B cell (primary cell): ENCODE results near the gene TPSAB1. TPM values are rescaled to one million over a fixed set of nuclear protein-coding genes. Genes with fewer than 3 reads are reported as not detected.

ENCODE experiments used
- ATAC-seq: fragments of 200-7000 bp; cut with Tn5 transposase; one replicate; pipeline ENCODE4 v1.10.0; 2021; ENCODE audit warnings: low read depth, mild to moderate bottlenecking, moderate number of reproducible peaks, moderate library complexity
- CTCF ChIA-PET: fragments of 350-600 bp; sonication (Branson Sonifier 250); formaldehyde crosslinking; loops from one replicate; lab custom pipeline; 2021; ENCODE audit warnings: antibody characterized with exemption, inconsistent platforms; lab: Charles Lee
- POLR2A ChIA-PET: fragments of 350-600 bp; sonication (Branson Sonifier 250); formaldehyde crosslinking; loops from one replicate; lab custom pipeline; 2021; ENCODE audit warnings: antibody characterized with exemption; lab: Charles Lee
- DNase-seq: peaks from one replicate; pipeline ENCODE4 v3.0.0; 2013
- H2AFZ ChIP-seq: 2 replicates; pipeline ENCODE4 v1.6.1; 2012; ENCODE audit warnings: mild to moderate bottlenecking, low read depth, low read length; ENCODE audit not compliant: insufficient read depth, poor library complexity, severe bottlenecking
- H3K27ac ChIP-seq, 2 donors: 1 replicate in 1 of 2; 2 replicates in 1 of 2; pipeline ENCODE4 v1.5.1; 2012 to 2013; ENCODE audit warnings: low read length in 2 of 2, mild to moderate bottlenecking in 2 of 2, moderate library complexity in 1 of 2
- H3K27me3 ChIP-seq, 4 experiments: fragments of 200-600 bp in 1 of 4; sonication (generic) in 1 of 4; replicated peaks in 1 of 4; 1 replicate in 2 of 4; 2 replicates in 2 of 4; pipeline versions ENCODE4 v1.6.1 to v1.7.0; 2013 to 2016; ENCODE audit warnings: low read length in 3 of 4, mild to moderate bottlenecking in 2 of 4, mixed read lengths in 1 of 4, moderate library complexity in 1 of 4; ENCODE audit not compliant: insufficient read depth in 4 of 4, control insufficient read depth in 3 of 4; ENCODE audit errors: control extremely low read depth in 1 of 4
- H3K36me3 ChIP-seq, 2 experiments: replicated peaks in 1 of 2; 1 replicate in 1 of 2; 2 replicates in 1 of 2; pipeline versions ENCODE4 v1.6.1 to v1.7.1; 2013; ENCODE audit warnings: low read length in 1 of 2; ENCODE audit not compliant: insufficient read depth in 2 of 2, control insufficient read depth in 1 of 2; ENCODE audit errors: control extremely low read depth in 1 of 2, extremely low read depth in 1 of 2
- H3K4me1 ChIP-seq, 2 donors: fragments of 200-600 bp in 1 of 2; sonication (generic) in 1 of 2; 1 replicate in 1 of 2; 2 replicates in 1 of 2; pipeline versions ENCODE4 v1.5.1 to v1.6.1; 2013 to 2017; ENCODE audit warnings: low read length in 2 of 2; ENCODE audit not compliant: control insufficient read depth in 2 of 2, insufficient read depth in 2 of 2
- H3K4me2 ChIP-seq: replicated peaks from 2 replicates; pipeline ENCODE3; 2012; ENCODE audit warnings: mild to moderate bottlenecking, low read depth, low read length; ENCODE audit not compliant: poor library complexity, severe bottlenecking
- H3K4me3 ChIP-seq, 5 experiments: fragments of 200-600 bp in 1 of 5; sonication (generic) in 1 of 5; 1 replicate in 3 of 5; 2 replicates in 2 of 5; pipeline versions ENCODE4 v1.5.1 to v1.7.0; 2011 to 2016; ENCODE audit warnings: low read length in 4 of 5, mild to moderate bottlenecking in 4 of 5, low read depth in 2 of 5, control low read depth in 1 of 5, moderate library complexity in 1 of 5; ENCODE audit not compliant: insufficient read depth in 1 of 5; ENCODE audit errors: control extremely low read depth in 1 of 5, extremely low read depth in 1 of 5
- H3K79me2 ChIP-seq: fragments of 200-600 bp; sonication (generic); one replicate; pipeline ENCODE4 v1.6.0; 2016; ENCODE audit warnings: low read length; ENCODE audit not compliant: control insufficient read depth, insufficient read depth
- H3K9ac ChIP-seq: fragments of 200-600 bp; sonication (generic); 2 replicates; pipeline ENCODE4 v1.6.1; 2017; ENCODE audit warnings: mild to moderate bottlenecking, low read length, moderate library complexity
- H3K9me3 ChIP-seq, 3 donors: one replicate each; pipeline versions ENCODE4 v1.6.1 to v1.7.1; 2013; ENCODE audit warnings: low read length in 2 of 3; ENCODE audit not compliant: control insufficient read depth in 2 of 3, insufficient read depth in 1 of 3; ENCODE audit errors: control extremely low read depth in 1 of 3
- H4K20me1 ChIP-seq: 2 replicates; pipeline ENCODE4 v1.6.0; 2012; ENCODE audit warnings: mild to moderate bottlenecking, low read length; ENCODE audit not compliant: insufficient read depth, control insufficient read depth, poor library complexity, severe bottlenecking
- H3K27ac Mint-ChIP-seq: one replicate; pipeline ENCODE4 v1.8.0; 2021; ENCODE audit warnings: mixed read lengths
- H3K27me3 Mint-ChIP-seq: one replicate; pipeline ENCODE4 v1.8.0; 2021; ENCODE audit warnings: mixed read lengths
- H3K4me1 Mint-ChIP-seq: one replicate; pipeline ENCODE4 v1.8.0; 2021; ENCODE audit warnings: mixed read lengths
- H3K4me3 Mint-ChIP-seq: one replicate; pipeline ENCODE4 v1.8.0; 2021; ENCODE audit warnings: mixed read lengths
- H3K9me3 Mint-ChIP-seq: one replicate; pipeline ENCODE4 v1.8.0; 2022; ENCODE audit warnings: mixed read lengths; ENCODE audit not compliant: insufficient read depth
- EZH2 ChIP-seq: IDR thresholded peaks from 2 replicates; pipeline ENCODE4 v1.6.1; 2012; ENCODE audit warnings: borderline replicate concordance, low read depth, mild to moderate bottlenecking, moderate library complexity, low read length; ENCODE audit not compliant: insufficient read depth, poor library complexity, severe bottlenecking
- WGBS: methylation state at CpG from one replicate; pipeline ENCODE4 v1.1.5; 2013; ENCODE audit warnings: missing lambda C conversion rate; ENCODE audit not compliant: insufficient coverage; 5-methylcytosine and 5-hydroxymethylcytosine counted together
- intact Hi-C: fragments of 100-400 bp; cut with micrococcal nuclease; formaldehyde crosslinking; loops from one replicate; pipeline ENCODE4 v1.10.0; 2022
- polyA plus RNA-seq: library from polyadenylated mRNA; depleted of rRNA; stranded (reverse); fragments of >200 nt; gene quantifications from 2 replicates; pipeline ENCODE4 v1.2.3, GENCODE V29; 2012
- total RNA-seq, 2 donors: library from RNA; stranded (reverse); fragments of 120-200 nt in 1 of 2; gene quantifications; 1 replicate in 1 of 2; 2 replicates in 1 of 2; pipeline versions ENCODE4 v1.2.3 to v1.2.4, GENCODE V29; 2013 to 2022
- TF ChIP-seq, protein P1 (sequence below): fragments of 200-600 bp; IDR thresholded peaks from one replicate; pipeline ENCODE4 v1.8.0; 2022; ENCODE audit warnings: antibody characterized with exemption, mild to moderate bottlenecking

TPSAB1 gene
- total and polyA plus RNA-seq, 2 donors (not counting 1 experiment from before 2014, with no cell fraction given), result not detected

DNA sequence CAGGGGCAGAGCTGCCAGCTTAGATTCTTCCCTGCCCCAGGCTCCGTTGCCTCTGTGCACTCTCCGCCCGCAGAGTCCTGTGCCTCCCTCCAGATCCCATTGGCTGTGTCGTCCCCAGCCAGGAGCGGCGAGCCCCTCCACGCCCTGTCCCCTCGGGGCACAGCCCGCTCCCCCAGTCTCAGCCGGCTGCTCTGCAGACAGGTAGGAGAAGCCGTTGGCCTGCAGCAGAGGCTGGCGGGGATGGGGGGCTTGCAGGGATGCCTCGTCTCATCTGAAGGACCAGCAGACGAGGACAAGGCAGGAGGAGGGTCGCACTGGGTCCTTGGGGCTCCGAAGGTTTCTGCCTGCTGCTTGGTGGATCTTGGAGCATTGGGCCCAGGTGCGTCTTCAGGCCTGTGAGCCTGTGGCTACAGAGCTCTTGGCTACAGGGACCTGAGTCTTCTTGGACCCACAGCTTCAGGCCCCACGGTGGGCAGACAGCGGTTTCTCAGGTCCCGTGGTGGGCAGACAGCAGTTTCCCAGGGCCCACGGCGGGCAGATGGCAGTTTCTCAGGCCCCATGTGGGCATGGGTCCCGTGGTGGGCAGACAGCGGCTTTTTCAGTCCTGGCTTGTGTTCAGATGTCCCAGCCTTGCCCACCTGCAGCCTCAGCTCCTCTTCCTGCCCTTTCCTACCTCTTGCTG lies 21.4 kb upstream of the TPSAB1 start:
- ChIA-PET POLR2A (no interaction called here), CTCF (no interaction called here)
- Histone ChIP-seq H2AFZ (no peak overlapping the region), H3K4me2 (no peak overlapping the region), H3K79me2 (no peaks in the 10 kb centered on the region), H3K4me3 (no peak overlapping the region), H3K27ac (no peak overlapping the region), H3K27me3 (no peaks in the 10 kb centered on the region), H3K9me3 (no peaks in the 10 kb centered on the region), H3K4me1 (no peaks in the 10 kb centered on the region), H4K20me1 (no peaks in the 10 kb centered on the region), H3K9ac (no peak overlapping the region), H3K36me3 (no peaks in the 10 kb centered on the region)
- Mint-ChIP-seq H3K4me1 (no peaks in the 10 kb centered on the region), H3K4me3 (no peak overlapping the region), H3K27ac (no peak overlapping the region), H3K9me3 (no peaks in the 10 kb centered on the region), H3K27me3 (no peaks in the 10 kb centered on the region)
- TF ChIP-seq, protein P1, sequence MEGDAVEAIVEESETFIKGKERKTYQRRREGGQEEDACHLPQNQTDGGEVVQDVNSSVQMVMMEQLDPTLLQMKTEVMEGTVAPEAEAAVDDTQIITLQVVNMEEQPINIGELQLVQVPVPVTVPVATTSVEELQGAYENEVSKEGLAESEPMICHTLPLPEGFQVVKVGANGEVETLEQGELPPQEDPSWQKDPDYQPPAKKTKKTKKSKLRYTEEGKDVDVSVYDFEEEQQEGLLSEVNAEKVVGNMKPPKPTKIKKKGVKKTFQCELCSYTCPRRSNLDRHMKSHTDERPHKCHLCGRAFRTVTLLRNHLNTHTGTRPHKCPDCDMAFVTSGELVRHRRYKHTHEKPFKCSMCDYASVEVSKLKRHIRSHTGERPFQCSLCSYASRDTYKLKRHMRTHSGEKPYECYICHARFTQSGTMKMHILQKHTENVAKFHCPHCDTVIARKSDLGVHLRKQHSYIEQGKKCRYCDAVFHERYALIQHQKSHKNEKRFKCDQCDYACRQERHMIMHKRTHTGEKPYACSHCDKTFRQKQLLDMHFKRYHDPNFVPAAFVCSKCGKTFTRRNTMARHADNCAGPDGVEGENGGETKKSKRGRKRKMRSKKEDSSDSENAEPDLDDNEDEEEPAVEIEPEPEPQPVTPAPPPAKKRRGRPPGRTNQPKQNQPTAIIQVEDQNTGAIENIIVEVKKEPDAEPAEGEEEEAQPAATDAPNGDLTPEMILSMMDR, result no peak
- TF ChIP-seq EZH2, result no peak
- intact Hi-C loops, result no loop called here
- DNase-seq (no peak), ATAC-seq (no peak)
- WGBS, result 84% methylated on average over 24 of the region's 24 CpGs

- Histone ChIP-seq H3K9ac (no peak overlapping the region), H3K27ac (no peak overlapping the region), H4K20me1 (no peaks in the 10 kb centered on the region), H3K27me3 (no peaks in the 10 kb centered on the region), H3K4me2 (no peak overlapping the region), H2AFZ (no peak overlapping the region), H3K4me3 (no peak overlapping the region), H3K9me3 (no peaks in the 10 kb centered on the region), H3K79me2 (no peaks in the 10 kb centered on the region), H3K4me1 (no peaks in the 10 kb centered on the region), H3K36me3 (no peaks in the 10 kb centered on the region)
- ChIA-PET CTCF (no interaction called here), POLR2A (interaction anchor here (0.6 kb wide), 1 partner anchor 761 kb away, joined by 7 read pairs; no protein-coding TSS in a partner anchor)
- Mint-ChIP-seq H3K4me3 (no peak overlapping the region), H3K27me3 (no peaks in the 10 kb centered on the region), H3K9me3 (no peaks in the 10 kb centered on the region), H3K27ac (no peak overlapping the region), H3K4me1 (no peaks in the 10 kb centered on the region)
- WGBS, result 92% methylated on average over 55 of the region's 55 CpGs
- TF ChIP-seq, protein P1, result no peak
- TF ChIP-seq EZH2, result no peak
- intact Hi-C loops, result no loop called here
- DNase-seq (no peak), ATAC-seq (no peak)
Measured at GRCh38 chr16:1220098-1220728, 20.3 kb upstream of the TPSAB1 start.
